HCT116 (cell line): ENCODE results near the gene IGFBP2. TPM values are rescaled to one million over a fixed set of nuclear protein-coding genes. Genes with fewer than 3 reads are reported as not detected.

Source experiments
- ATAC-seq: fragments of 200-7000 bp; cut with Tn5 transposase; 2 replicates; pipeline ENCODE4 v1.9.1; 2020; ENCODE audit warnings: mild to moderate bottlenecking, moderate library complexity
- BruUV-seq: library from RNA; stranded (reverse); fragments of 400-500 nt; replicated peaks from 2 replicates; lab custom pipeline; 2021; lab: Mats Ljungman, UMichigan
- CTCF ChIA-PET: fragments of 300-600 bp; sonication (Branson Sonifier 250); formaldehyde crosslinking; loops from one replicate; lab custom pipeline; 2021; ENCODE audit warnings: antibody characterized with exemption; lab: Charles Lee
- POLR2A ChIA-PET: fragments of 300-600, 350-600 bp; sonication (Branson Sonifier 250); formaldehyde crosslinking; loops from one replicate; lab custom pipeline; 2021; ENCODE audit warnings: antibody characterized with exemption; lab: Charles Lee
- RAD21 ChIA-PET, 2 experiments: fragments of 300-600 bp; sonication (Branson Sonifier 250); formaldehyde crosslinking; loops; one replicate each; lab custom pipeline; 2023; ENCODE audit warnings: low total read pairs in 2 of 2; ENCODE audit not compliant: uncharacterized antibody in 2 of 2, unreplicated experiment in 2 of 2, low non-redundant PET in 1 of 2; lab: Charles Lee
- DNase-seq: peaks from one replicate; pipeline ENCODE4 v3.0.0-alpha.2; 2010; ENCODE audit warnings: low read depth, low spot score
- H2AFZ ChIP-seq: fragments of 200-600 bp; shearing (Covaris generic), sonication (generic); 2 replicates; pipeline ENCODE4 v1.6.1; 2017; ENCODE audit warnings: low read depth, mixed run types, mixed read lengths, antibody characterized with exemption, low read length; ENCODE audit not compliant: poor library complexity, severe bottlenecking
- H3K27ac ChIP-seq: 2 replicates; pipeline ENCODE4 v1.5.1; 2012; ENCODE audit warnings: low read depth, low read length
- H3K27me3 ChIP-seq: fragments of 200-600 bp; sonication (generic); 2 replicates; pipeline ENCODE4 v1.6.1; 2016; ENCODE audit warnings: mixed run types, low read length, mixed read lengths; ENCODE audit not compliant: insufficient read depth
- H3K36me3 ChIP-seq, 2 experiments: fragments of 200-500 bp in 1 of 2; fragments of 200-600 bp in 1 of 2; sonication (Bioruptor generic) in 1 of 2; sonication (generic) in 1 of 2; 2 replicates each; pipeline versions ENCODE4 v1.5.1 to v1.6.1; 2014 to 2016; ENCODE audit warnings: low read length in 2 of 2, inconsistent platforms in 1 of 2, mixed read lengths in 1 of 2, mixed run types in 1 of 2; ENCODE audit not compliant: insufficient read depth in 2 of 2, control insufficient read depth in 1 of 2
- H3K4me1 ChIP-seq, 2 experiments: fragments of 200-600 bp in 1 of 2; sonication (generic) in 1 of 2; 2 replicates each; pipeline versions ENCODE4 v1.5.1 to v1.6.1; 2012 to 2017; ENCODE audit warnings: low read length in 2 of 2, inconsistent platforms in 1 of 2, mild to moderate bottlenecking in 1 of 2, mixed read lengths in 1 of 2, mixed run types in 1 of 2, moderate library complexity in 1 of 2; ENCODE audit not compliant: insufficient read depth in 2 of 2, control insufficient read depth in 1 of 2
- H3K4me2 ChIP-seq: fragments of 200-600 bp; sonication (generic); 2 replicates; pipeline ENCODE4 v1.6.1; 2017; ENCODE audit warnings: mixed run types, low read length, mixed read lengths
- H3K4me3 ChIP-seq, 2 experiments: fragments of 200-600 bp in 1 of 2; sonication (generic) in 1 of 2; replicated peaks in 1 of 2; 2 replicates each; pipeline ENCODE4 v1.5.1; 2011 to 2016; ENCODE audit warnings: low read length in 2 of 2, control low read depth in 1 of 2, low read depth in 1 of 2, mild to moderate bottlenecking in 1 of 2, mixed read lengths in 1 of 2, mixed run types in 1 of 2
- H3K79me2 ChIP-seq: fragments of 200-600 bp; sonication (generic); 2 replicates; pipeline ENCODE4 v1.6.1; 2017; ENCODE audit warnings: mild to moderate bottlenecking, mixed run types, low read length, moderate library complexity, mixed read lengths; ENCODE audit not compliant: insufficient read depth
- H3K9ac ChIP-seq: fragments of 200-600 bp; sonication (generic); 2 replicates; pipeline ENCODE4 v1.6.1; 2016; ENCODE audit warnings: low read length, mixed read lengths
- H3K9me2 ChIP-seq: fragments of 200-600 bp; sonication (generic), shearing (Covaris generic); 2 replicates; pipeline ENCODE4 v1.6.1; 2017; ENCODE audit warnings: mixed run types, mild to moderate bottlenecking, moderate library complexity; ENCODE audit not compliant: insufficient read depth
- H3K9me3 ChIP-seq, 2 experiments: fragments of 200-500 bp in 1 of 2; fragments of 200-600 bp in 1 of 2; sonication (Bioruptor generic) in 1 of 2; sonication (generic) in 1 of 2; 2 replicates each; pipeline ENCODE4 v1.6.1; 2014 to 2017; ENCODE audit warnings: low read length in 2 of 2, mixed read lengths in 2 of 2, inconsistent platforms in 1 of 2, low read depth in 1 of 2, mild to moderate bottlenecking in 1 of 2, mixed run types in 1 of 2, moderate library complexity in 1 of 2; ENCODE audit not compliant: control insufficient read depth in 1 of 2, insufficient read depth in 1 of 2
- H4K20me1 ChIP-seq: fragments of 200-600 bp; sonication (generic), shearing (Covaris generic); 2 replicates; pipeline ENCODE4 v1.6.1; 2017; ENCODE audit warnings: mixed run types, mild to moderate bottlenecking, moderate library complexity; ENCODE audit not compliant: insufficient read depth
- EGR1 ChIP-seq: IDR thresholded peaks from 2 replicates; pipeline ENCODE4 v1.6.1; 2012; ENCODE audit warnings: low read depth
- FOSL1 ChIP-seq: IDR thresholded peaks from 2 replicates; pipeline ENCODE4 v1.6.1; 2012; ENCODE audit warnings: low read depth
- MAX ChIP-seq: IDR thresholded peaks from 2 replicates; pipeline ENCODE4 v1.6.1; 2012
- RAD21 ChIP-seq: IDR thresholded peaks from 2 replicates; pipeline ENCODE4 v1.6.1; 2012; ENCODE audit warnings: low read depth, mild to moderate bottlenecking
- SIN3A ChIP-seq: IDR thresholded peaks from 2 replicates; pipeline ENCODE4 v1.6.1; 2012; ENCODE audit warnings: low read depth
- SP1 ChIP-seq: IDR thresholded peaks from 2 replicates; pipeline ENCODE4 v1.6.1; 2012; ENCODE audit warnings: low read depth
- ZFX ChIP-seq: fragments of 450-650 bp; IDR thresholded peaks from 2 replicates; pipeline ENCODE4 v1.6.1; 2017
- intact Hi-C: fragments of 100-400 bp; cut with micrococcal nuclease; formaldehyde crosslinking; loops from 2 replicates; pipeline ENCODE4 v1.10.0; 2022
- total RNA-seq: library from RNA; stranded (reverse); gene quantifications from one replicate; pipeline ENCODE4 v1.2.1, GENCODE V29; 2021; ENCODE audit not compliant: unreplicated experiment
- TF ChIP-seq, protein P1 (sequence below): IDR thresholded peaks from 2 replicates; pipeline ENCODE4 v1.6.1; 2011; ENCODE audit warnings: mild to moderate bottlenecking, low read length, moderate library complexity; ENCODE audit not compliant: insufficient replicate concordance; ENCODE audit errors: extremely low read depth

Gene IGFBP2
- total RNA-seq, 1 experiment from 2014 or later = 143 TPM

DNA sequence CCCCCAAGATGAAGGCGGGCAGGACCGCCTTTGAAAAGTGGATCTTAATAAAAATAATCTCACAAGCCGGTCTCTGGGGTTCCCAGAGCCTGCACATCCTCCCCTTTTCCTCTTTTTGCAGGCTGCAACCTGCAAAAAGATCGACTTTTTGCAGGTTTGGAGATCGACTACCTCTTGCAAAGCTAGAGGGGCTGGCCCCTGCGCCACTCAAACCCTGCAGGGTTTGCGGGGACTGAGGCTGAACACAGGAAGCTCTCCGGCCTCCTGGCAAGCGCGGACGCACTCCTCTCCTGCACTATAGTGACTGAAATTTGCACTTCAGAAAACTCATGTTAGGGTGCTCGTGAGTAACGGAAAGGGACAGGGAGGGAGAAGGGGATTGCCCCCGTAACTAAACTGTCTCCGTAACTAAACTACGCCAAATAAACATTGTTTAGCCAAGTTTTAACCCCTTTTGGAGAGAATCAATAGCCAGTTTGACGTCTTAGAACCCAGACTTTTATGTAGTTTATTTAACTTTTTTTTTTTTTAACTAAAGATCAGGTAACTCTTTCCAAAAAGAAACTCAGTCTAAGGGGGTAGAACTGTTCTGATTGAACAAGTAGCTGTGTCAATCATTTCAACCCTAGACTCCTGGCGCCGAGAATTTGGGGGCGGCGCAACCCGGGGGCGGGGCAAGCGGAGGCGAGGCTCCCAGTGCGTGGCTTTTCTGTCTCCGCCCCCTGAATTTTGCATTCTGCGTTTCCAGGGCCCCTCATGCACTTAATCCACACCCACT is 59.6 kb downstream of the IGFBP2 start:
- Histone ChIP-seq H3K9me2 (no peaks in the 10 kb centered on the region), H3K9me3 (no peaks in the 10 kb centered on the region), H3K4me3 (peak overlapping the region; percentile 62 to 74), H3K27ac (no peak overlapping the region), H3K4me2 (peak overlapping the region; percentile 100), H3K9ac (peak overlapping the region; percentile 47), H3K36me3 (no peaks in the 10 kb centered on the region), H4K20me1 (no peaks in the 10 kb centered on the region), H3K79me2 (no peaks in the 10 kb centered on the region), H3K4me1 (peaks cover 20 to 57% of the 10 kb centered on the region in 2 experiments), H3K27me3 (0 out of 2 replicates have a peak, but pooled peaks cover 6% of the 10 kb centered on the region), H2AFZ (peak overlapping the region; percentile 99)
- CTCF ChIA-PET = interaction anchor here (1.0 to 2.5 kb wide), 6 partner anchors 10 to 1062 kb away, joined by 3 to 9 read pairs (median 4); no protein-coding TSS in a partner anchor
- intact Hi-C loops = no loop called here
- DNase-seq (peak; percentile 38), ATAC-seq (peak; percentile 76)
- TF ChIP-seq RAD21 (no peak), SP1 (no peak), SIN3A (0 out of 2 replicates have a peak, but pooled peaks have one; percentile 35), FOSL1 (0 out of 2 replicates have a peak, but pooled peaks have one; percentile 4), ZFX (no peak), MAX (no peak; the same call in 1 of the 2 replicates), EGR1 (peak; percentile 64)
- TF ChIP-seq, protein P1, sequence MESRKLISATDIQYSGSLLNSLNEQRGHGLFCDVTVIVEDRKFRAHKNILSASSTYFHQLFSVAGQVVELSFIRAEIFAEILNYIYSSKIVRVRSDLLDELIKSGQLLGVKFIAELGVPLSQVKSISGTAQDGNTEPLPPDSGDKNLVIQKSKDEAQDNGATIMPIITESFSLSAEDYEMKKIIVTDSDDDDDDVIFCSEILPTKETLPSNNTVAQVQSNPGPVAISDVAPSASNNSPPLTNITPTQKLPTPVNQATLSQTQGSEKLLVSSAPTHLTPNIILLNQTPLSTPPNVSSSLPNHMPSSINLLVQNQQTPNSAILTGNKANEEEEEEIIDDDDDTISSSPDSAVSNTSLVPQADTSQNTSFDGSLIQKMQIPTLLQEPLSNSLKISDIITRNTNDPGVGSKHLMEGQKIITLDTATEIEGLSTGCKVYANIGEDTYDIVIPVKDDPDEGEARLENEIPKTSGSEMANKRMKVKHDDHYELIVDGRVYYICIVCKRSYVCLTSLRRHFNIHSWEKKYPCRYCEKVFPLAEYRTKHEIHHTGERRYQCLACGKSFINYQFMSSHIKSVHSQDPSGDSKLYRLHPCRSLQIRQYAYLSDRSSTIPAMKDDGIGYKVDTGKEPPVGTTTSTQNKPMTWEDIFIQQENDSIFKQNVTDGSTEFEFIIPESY = no peak
- BruUV-seq = no TSS peak
- RAD21 ChIA-PET = interaction anchor here in 1 of 2 experiments (0.7 kb wide), 1 partner anchor 54 kb away, joined by 3 read pairs; no protein-coding TSS in a partner anchor
- POLR2A ChIA-PET = no interaction called here
